GM19397 (cell line): ENCODE results near the gene HEATR5A.
"Not testable (repeated sequence)": the region's sequence is repeated elsewhere in the genome, so short reads cannot be mapped to it uniquely, and the experiment has no call there.

ENCODE experiments used
- ATAC-seq: cut with Tn5 transposase; IDR thresholded peaks from one replicate; pipeline ENCODE4 v1.9.1; 2021; ENCODE audit warnings: mild to moderate bottlenecking, moderate library complexity; ENCODE audit not compliant: unreplicated experiment

The HEATR5A gene

GRCh38 chr14:31336646-31337045 lies 83.7 kb downstream of the HEATR5A start:
- ATAC-seq, result no peak

GRCh38 chr14:31331395-31331794 lies 89.0 kb downstream of the HEATR5A start:
- not testable (repeated sequence) for ATAC-seq

- not testable (repeated sequence) for ATAC-seq
Observed at GRCh38 chr14:31329876-31330521, 90.4 kb downstream of the HEATR5A start.

- ATAC-seq, result no peak
Observed at GRCh38 chr14:31326111-31326510, 94.2 kb downstream of the HEATR5A start.

DNA sequence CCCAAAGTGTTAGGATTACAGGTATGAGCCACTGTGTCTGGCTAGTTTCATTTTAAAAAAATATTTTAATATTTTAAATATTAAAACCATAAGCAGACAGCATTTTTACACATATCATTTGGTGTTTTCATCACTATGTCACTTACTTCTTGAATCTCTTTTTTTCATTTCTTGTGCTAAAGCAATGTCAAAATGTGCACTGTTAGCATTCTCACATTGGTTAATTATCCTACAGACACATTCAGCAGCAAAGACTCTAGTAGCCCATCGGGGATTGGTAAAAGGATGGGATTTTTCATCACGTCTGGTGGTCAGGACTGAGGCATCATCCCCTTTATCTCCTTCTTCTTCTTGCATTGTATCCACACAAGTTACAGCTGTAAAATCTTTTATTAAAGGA lies 96.9 kb downstream of the HEATR5A start:
- ATAC-seq, result no peak

DNA sequence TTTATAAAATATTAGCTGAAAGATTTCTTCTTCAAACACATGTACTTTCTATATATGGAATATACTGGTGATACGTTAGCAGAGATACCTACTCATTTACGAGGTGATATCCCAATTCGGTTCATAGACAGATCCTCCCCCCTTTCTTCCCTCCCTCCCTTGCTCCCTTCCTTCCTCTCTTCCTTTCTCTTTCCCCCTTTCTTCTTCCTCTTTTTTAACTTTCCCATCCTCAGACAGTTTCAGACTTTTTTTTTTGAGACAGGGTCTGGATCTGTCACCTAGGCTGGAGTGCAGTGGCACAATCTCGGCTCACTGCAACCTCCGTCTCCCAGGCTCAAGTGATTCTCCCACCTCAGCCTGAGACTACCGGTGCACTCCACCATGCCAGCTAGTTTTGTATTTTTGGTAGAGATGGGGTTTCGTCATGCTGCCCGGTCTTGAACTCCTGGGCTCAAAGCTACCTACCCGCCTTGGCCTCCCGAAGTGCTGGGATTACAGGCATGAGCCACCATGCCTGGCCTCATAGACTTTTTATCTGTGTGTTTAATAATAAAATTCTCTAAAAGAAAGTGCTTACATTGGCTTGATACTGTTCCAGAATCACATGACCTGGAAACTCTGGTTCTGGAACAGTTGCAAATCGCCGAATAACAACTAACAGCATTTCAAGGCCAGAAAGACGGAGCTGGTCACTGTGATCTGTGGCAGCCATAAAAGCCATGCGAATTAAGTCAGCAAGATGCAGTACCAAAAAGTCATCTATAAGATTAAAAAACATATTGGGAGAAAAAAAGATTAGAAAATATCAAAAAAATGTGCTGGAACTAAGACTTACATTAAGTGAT lies 99.2 kb downstream of the HEATR5A start:
- ATAC-seq, result no peak

DNA sequence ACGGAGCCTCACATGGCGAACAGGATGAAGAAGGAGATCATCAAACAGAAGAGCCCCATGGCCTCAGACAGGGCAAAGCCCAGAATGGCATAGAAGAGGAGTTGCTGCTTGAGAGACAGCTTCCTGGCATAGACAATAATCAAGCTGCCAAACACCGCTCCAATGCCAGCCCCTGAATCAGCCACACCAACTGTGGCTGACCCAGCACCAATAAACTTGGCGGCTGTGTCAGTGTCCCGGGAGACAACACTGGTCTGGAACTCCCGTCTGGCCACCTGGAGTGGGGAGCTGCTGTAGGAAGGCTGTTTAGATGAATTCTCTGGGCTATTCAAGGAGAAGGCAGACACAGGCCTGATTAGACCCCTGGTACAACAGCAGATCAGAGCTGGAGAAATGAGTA lies 100.1 kb downstream of the HEATR5A start:
- no peak for ATAC-seq

DNA sequence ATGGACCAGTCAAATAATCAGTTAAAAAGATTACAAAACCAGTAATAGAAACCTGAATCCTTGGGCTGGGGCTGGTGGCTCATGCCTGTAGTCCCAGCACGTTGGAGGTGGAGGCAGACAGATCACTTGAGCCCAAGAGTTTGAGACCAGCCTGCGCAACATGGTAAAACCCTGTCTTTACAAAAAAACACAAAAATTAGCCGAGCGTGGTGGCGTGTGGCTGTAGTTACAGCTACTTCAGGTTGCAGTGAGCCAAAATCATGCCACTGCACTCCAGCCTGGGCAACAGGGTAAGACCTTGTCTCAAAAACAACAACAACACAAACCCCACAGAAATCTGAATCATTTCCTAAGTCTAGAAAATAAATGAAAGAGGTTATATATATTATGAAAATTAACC lies 100.6 kb downstream of the HEATR5A start:
- ATAC-seq, result no peak

DNA sequence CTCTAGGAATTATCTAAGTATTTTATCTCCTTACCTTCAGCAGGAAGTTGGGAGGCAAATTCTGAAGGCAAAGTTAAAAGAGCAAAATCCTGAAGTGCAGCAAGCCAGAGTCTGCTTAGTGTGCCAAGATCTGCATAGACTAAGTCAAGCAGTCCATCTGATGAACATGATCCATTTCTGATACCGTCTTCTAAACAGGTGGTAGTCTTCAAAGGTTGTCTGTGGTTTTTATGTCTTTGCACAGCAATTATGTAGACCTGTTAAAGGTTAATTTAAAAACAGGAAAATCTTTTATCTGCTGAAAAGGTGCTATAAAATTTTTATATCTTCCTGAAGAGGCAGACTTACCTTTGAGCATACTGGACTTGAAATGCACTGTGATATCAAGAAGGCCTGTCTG lies 107.4 kb downstream of the HEATR5A start:
- no peak for ATAC-seq

- not testable (repeated sequence) for ATAC-seq
Observed at GRCh38 chr14:31312370-31312769, 108.0 kb downstream of the HEATR5A start.

DNA sequence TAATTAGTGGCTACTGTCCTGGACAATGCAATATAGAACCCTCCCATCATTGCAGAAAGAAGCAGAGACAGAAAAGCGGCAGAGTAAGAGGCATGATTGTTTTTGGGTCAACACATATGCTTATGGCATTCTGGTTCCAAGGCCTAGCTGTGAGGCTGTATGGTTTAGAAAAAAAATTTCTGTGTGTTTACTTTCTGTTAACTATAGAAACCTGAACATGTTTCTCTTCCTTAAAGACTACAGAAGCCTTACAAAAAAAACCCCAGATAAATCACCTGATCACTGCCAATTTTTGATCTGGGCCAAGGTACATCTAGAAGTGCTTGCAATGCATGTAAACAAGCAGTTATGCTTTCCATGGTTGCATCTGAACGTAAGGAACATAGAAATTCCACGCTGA lies 112.7 kb downstream of the HEATR5A start:
- no peak for ATAC-seq

DNA sequence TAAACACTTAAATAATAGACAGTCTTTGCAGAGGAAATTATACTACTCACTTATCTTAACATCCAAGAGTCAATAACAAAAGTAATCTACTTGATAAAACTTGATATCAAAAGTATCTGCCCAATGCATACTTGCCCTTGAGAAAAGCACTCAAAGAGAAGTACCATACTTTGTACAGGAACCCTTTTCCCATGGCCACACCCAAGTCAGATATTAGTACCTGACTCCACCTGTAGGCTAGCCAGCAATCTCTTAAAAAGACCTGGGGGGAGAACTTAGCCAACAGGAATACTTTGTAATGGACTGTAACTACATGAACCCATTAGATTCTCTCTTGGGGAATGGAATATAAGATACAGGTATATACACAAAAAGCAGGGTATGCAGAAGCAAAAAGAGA lies 113.2 kb downstream of the HEATR5A start:
- ATAC-seq, result no peak

GRCh38 chr14:31303654-31304053 lies 116.7 kb downstream of the HEATR5A start:
- no peak for ATAC-seq

DNA sequence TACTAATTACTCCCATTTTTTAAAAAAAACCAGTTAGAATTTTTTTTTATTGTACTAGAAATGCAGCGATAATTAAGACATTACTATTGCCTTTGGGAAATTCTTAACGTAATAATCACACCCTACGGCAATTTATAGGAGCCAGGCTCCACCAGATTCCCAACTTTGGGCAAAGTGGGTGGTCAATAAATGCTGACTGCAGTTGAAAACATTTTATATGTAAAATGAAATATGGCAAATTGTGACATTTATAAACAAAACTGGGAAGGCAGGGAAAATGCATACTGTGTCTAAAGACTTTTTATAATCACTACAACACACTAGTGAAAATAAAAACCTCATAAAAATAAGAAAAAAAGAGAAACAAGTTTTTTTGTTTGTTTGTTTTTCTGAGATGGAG lies 119.5 kb downstream of the HEATR5A start:
- ATAC-seq, result no peak

GRCh38 chr14:31300296-31300695 lies 120.1 kb downstream of the HEATR5A start:
- ATAC-seq, result no peak

- ATAC-seq, result peak; percentile 60
Observed at GRCh38 chr14:31297701-31298344, 122.5 kb downstream of the HEATR5A start.

DNA sequence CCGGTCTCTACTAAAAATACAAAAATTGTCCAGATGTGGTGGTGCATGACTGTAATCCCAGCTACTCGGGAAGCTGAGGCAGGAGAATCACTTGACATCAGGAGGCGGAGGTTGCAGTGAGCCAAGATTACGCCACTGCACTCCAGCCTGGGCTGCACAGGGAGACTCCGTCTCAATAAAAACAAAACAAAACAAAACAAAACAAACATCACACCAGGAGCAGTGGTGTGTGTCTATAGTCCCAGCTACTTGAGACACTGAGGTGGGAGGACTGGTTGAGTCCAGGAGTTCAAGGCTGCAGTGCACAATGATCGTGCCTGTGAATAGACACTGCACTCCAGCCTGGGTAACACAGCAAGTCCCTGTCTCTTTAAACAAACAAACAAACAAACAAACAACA lies 123.2 kb downstream of the HEATR5A start:
- no peak for ATAC-seq

DNA sequence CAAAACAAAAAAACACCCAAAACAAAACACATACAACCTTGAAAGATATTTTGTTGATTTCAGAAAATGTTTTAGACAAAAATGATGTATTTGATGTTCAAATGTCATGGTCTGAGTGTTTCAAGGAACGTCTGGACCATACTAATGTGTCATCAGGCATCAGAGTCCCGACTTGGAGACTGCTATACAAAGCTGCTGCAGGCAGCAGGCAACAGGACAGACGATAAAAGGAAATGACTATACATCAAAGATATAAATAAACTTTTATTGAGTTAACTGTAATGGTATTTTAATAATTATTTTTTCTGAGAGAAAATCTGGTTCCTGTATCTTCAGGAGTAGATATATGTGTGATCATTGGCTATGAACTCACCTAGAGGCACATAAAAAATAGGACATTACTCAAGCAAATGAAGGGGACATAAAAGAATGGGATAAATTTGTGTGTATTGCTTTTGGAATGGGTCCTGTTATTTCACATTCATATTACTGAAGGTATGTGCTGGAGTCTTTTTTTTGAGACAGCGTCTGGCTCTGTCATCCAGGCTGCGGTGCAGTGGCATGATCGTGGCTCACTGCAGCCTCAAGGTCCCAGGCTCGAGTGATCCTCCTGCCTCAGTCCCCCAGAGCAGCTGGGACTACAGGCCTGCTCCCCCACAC lies 125.5 kb downstream of the HEATR5A start:
- no peak for ATAC-seq

GRCh38 chr14:31292937-31293616 lies 127.3 kb downstream of the HEATR5A start:
- ATAC-seq, result no peak

GRCh38 chr14:31291210-31291609 lies 129.1 kb downstream of the HEATR5A start:
- ATAC-seq, result no peak
